ENCODE measurements around the gene SORCS3.

GRCh38 chr10:104681485-104681884 is 40.4 kb downstream of the SORCS3 start:
- TF ChIP-seq TAF1 (IDR thresholded peaks at IDR 0.05; ENCODE audit: low read depth, low read length) (no peak), POLR2AphosphoS5 (IDR thresholded peaks at IDR 0.05; ENCODE audit: low read depth, low read length) (no peak), POLR2A (IDR thresholded peaks at IDR 0.05; ENCODE audit: low read depth, low read length) (no peak), PAX5 (IDR thresholded peaks at IDR 0.05; ENCODE audit: insufficient read depth, low read length, severe bottlenecking) (no peak)
